ENCODE measurements around the gene SPATA20. TPM values are rescaled to one million over a fixed set of nuclear protein-coding genes. Genes with fewer than 3 reads are reported as not detected.

The SPATA20 gene
- total and polyA plus RNA-seq, 2 of the 8 experiments (the other 6 are each of a cell fraction or from before 2014, with no cell fraction given): 16.2 to 17.5 TPM

DNA sequence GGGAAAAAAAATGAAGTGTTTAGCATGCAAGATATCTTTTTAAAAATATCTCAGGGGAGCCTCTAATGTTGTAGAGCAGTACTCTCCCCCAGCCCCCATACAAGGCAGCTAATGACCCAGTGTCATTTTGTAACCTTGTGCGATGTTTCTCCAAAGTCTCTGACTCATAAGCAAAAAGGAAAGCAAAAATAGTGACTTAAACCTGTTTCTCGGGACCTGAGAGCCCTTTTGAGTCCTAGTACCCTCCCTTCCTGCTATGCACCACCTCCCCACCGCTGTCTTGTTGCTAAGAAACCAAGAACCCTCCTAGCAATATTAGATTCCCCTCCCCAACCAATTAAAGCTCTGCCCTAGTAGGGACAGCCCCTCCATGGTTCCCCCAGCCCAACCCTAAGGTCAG lies 35.9 kb upstream of the SPATA20 start:
- no peak overlapping the region for H3K23ac ChIP-seq (ENCODE audit: insufficient read length)
- peaks cover 0 to 9% (median 4%) of the 10 kb centered on the region in 4 experiments; a peak in 4 of 7 replicates for H3K4me1 ChIP-seq (replicated peaks in 1 of 4; ENCODE audit: control insufficient read depth in 3 of 4, insufficient read depth in 4 of 4, low read length in 3 of 4)
- H3K23me2 ChIP-seq (ENCODE audit: low read depth, low read length): peaks cover 3% of the 10 kb centered on the region; the same call in 1 of the 2 replicates
- CTCF ChIA-PET (ENCODE audit: partially characterized antibody): interaction anchor here (1.3 to 3.4 kb wide), 4 partner anchors 8 to 40 kb away, joined by 3 to 10 read pairs (median 4); partner anchors contain the start of gene EPN3
- H4K20me1 ChIP-seq (replicated peaks in 1 of 2; ENCODE audit: control insufficient read depth in 1 of 2, insufficient read depth in 2 of 2, low read length in 2 of 2): peaks cover 1 to 3% of the 10 kb centered on the region in 2 experiments
- H3K18ac ChIP-seq (ENCODE audit: extremely low read depth, low read length): no peak overlapping the region
- FAIRE-seq (no peak), DNase-seq (ENCODE audit: low read depth in 1 of 2, low spot score in 2 of 2) (no peak)
- H3K9me3 ChIP-seq (ENCODE audit: insufficient read depth in 2 of 2, low read depth in 1 of 2, low read length in 1 of 2): no peaks in the 10 kb centered on the region
- no peak overlapping the region for H3K9ac ChIP-seq (replicated peaks in 1 of 4; ENCODE audit: extremely low read depth in 1 of 4, low read depth in 3 of 4, low read length in 3 of 4)
- no peak overlapping the region for H3K4me3 ChIP-seq (ENCODE audit: extremely low read depth in 1 of 4, insufficient read depth in 2 of 4, low read depth in 3 of 4, low read length in 4 of 4)
- no peaks in the 10 kb centered on the region for H3K79me1 ChIP-seq (ENCODE audit: low read depth, low read length)
- H3K56ac ChIP-seq (replicated peaks; ENCODE audit: insufficient read length, low read depth, low read length): no peak overlapping the region
- H3K27me3 ChIP-seq (replicated peaks in 1 of 4; ENCODE audit: control insufficient read depth in 3 of 4, extremely low read depth in 1 of 4, insufficient read depth in 3 of 4, low read length in 3 of 4): no peaks in the 10 kb centered on the region; a peak in 1 of 7 replicates
- H3K79me2 ChIP-seq (ENCODE audit: control insufficient read depth in 1 of 2, insufficient read depth in 2 of 2, low read length in 2 of 2): no peaks in the 10 kb centered on the region
- H2BK15ac ChIP-seq (ENCODE audit: low read length): no peak overlapping the region
- H4K5ac ChIP-seq (ENCODE audit: insufficient read length, low read depth, low read length): no peak overlapping the region
- no peak overlapping the region for H2BK20ac ChIP-seq (ENCODE audit: low read length)
- H2AFZ ChIP-seq (ENCODE audit: low read length): no peak overlapping the region
- H2AK5ac ChIP-seq (ENCODE audit: low read depth, low read length): no peak overlapping the region
- H3K4me2 ChIP-seq (ENCODE audit: insufficient read depth in 1 of 2, low read depth in 2 of 2, low read length in 2 of 2): no peak overlapping the region
- H2BK120ac ChIP-seq (replicated peaks; ENCODE audit: low read depth, low read length): no peak overlapping the region
- POLR2A ChIA-PET (ENCODE audit: partially characterized antibody): interaction anchor here (0.6 kb wide), 1 partner anchor 24 kb away, joined by 3 read pairs; no protein-coding TSS in a partner anchor
- no peak overlapping the region for H2BK12ac ChIP-seq (ENCODE audit: low read depth, low read length)
- no peaks in the 10 kb centered on the region for H3K36me3 ChIP-seq (ENCODE audit: control insufficient read depth in 2 of 4, insufficient read depth in 4 of 4, low read length in 3 of 4)
- H2BK5ac ChIP-seq (ENCODE audit: low read depth, low read length): no peak overlapping the region
- no peak overlapping the region for H3K4ac ChIP-seq (replicated peaks; ENCODE audit: insufficient read length, low read depth, low read length)
- WGBS, 2 experiments (ENCODE audit: extremely low coverage in 1 of 2, insufficient coverage in 1 of 2, insufficient read length in 1 of 2, insufficient replicate concordance in 2 of 2, low coverage in 1 of 2, low lambda C conversion rate in 2 of 2, missing lambda C conversion rate in 1 of 2): 77% methylated on average over 3 of the region's 3 CpGs; no CpG with 5 or more reads in 1 of the 2 experiments
- H3K27ac ChIP-seq (ENCODE audit: low read depth, low read length): no peak overlapping the region
- H4K91ac ChIP-seq (replicated peaks; ENCODE audit: insufficient read length, low read length): no peak overlapping the region
- no peak overlapping the region for H3K14ac ChIP-seq (ENCODE audit: insufficient read length)
- H4K8ac ChIP-seq (ENCODE audit: extremely low read depth, insufficient read depth, low read length): no peak overlapping the region
- no peak for TF ChIP-seq SRF (IDR thresholded peaks at IDR 0.05; ENCODE audit: low read depth, low read length)
- no peak for TF ChIP-seq CTCF (IDR thresholded peaks at IDR 0.05; ENCODE audit: control extremely low read depth in 1 of 3, insufficient read depth in 1 of 3, low read depth in 1 of 3, low read length in 3 of 3)
- TF ChIP-seq, protein P1, sequence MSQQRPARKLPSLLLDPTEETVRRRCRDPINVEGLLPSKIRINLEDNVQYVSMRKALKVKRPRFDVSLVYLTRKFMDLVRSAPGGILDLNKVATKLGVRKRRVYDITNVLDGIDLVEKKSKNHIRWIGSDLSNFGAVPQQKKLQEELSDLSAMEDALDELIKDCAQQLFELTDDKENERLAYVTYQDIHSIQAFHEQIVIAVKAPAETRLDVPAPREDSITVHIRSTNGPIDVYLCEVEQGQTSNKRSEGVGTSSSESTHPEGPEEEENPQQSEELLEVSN (IDR thresholded peaks at IDR 0.05): no peak
- TF ChIP-seq FOSL1 (IDR thresholded peaks at IDR 0.05; ENCODE audit: insufficient read depth, low read depth, low read length): no peak
- no peak for TF ChIP-seq SIRT6 (IDR thresholded peaks at IDR 0.05; ENCODE audit: low read length)
- no peak for TF ChIP-seq SIN3A (conservative IDR thresholded peaks at IDR 0.05 in 1 of 2, IDR thresholded peaks at IDR 0.05 in 1 of 2; ENCODE audit: low read depth in 1 of 2, low read length in 2 of 2)
- no peak for TF ChIP-seq GABPA (IDR thresholded peaks at IDR 0.05; ENCODE audit: borderline replicate concordance, insufficient read depth, low read length)
- no peak for TF ChIP-seq CHD2 (IDR thresholded peaks at IDR 0.05; ENCODE audit: low read length)
- TF ChIP-seq SP1 (IDR thresholded peaks at IDR 0.05; ENCODE audit: low read depth, low read length): no peak
- TF ChIP-seq RFX5 (IDR thresholded peaks at IDR 0.05; ENCODE audit: borderline replicate concordance, low read depth, low read length): no peak
- no peak for TF ChIP-seq BCL11A (IDR thresholded peaks at IDR 0.05; ENCODE audit: low read depth in 2 of 2, low read length in 2 of 2)
